OCI-LY7 (cell line): ENCODE results near the gene PLXDC1.

Experiments
- CTCF ChIP-seq: fragments of 200-600 bp; sonication (generic); conservative IDR thresholded peaks from 2 replicates; pipeline ENCODE4 v1.5.1; 2014; ENCODE audit warnings: mild to moderate bottlenecking, antibody characterized with exemption, low read length, moderate library complexity, mixed read lengths
- EZH2phosphoT487 ChIP-seq: fragments of 200-600 bp; sonication (generic); IDR thresholded peaks from 2 replicates; pipeline ENCODE4 v1.6.1; 2018; ENCODE audit warnings: low read depth, borderline replicate concordance, mild to moderate bottlenecking, mixed run types, antibody characterized with exemption, low read length, moderate library complexity, mixed read lengths

- TF ChIP-seq CTCF: no peak
- no peak for TF ChIP-seq EZH2phosphoT487
These were observed 27.1 kb upstream of the PLXDC1 start for GRCh38 chr17:39178536-39178935.
